Urothelium cell line (cell line): ENCODE data around the gene TTF2.
"Not testable (repeated sequence)": the region's sequence is repeated elsewhere in the genome, so short reads cannot be mapped to it uniquely, and the experiment has no call there.

ENCODE experiments used
- DNase-seq: peaks from one replicate; pipeline ENCODE4 v3.0.0; 2011; ENCODE audit warnings: low spot score, mixed read lengths
- FAIRE-seq: peaks from 2 replicates; lab custom pipeline; 2011; peaks lifted over from hg19 to GRCh38; lab: Jason Lieb, UNC

Gene TTF2

GRCh38 chr1:117118137-117118536 is 58.0 kb downstream of the TTF2 start:
- no peak for DNase-seq
- no peak for FAIRE-seq

- FAIRE-seq, DNase-seq: not testable (repeated sequence)
Measured at GRCh38 chr1:117119144-117119543, 59.0 kb downstream of the TTF2 start.

- no peak for DNase-seq
- no peak for FAIRE-seq
Measured at GRCh38 chr1:117120774-117121588, 60.9 kb downstream of the TTF2 start.

- FAIRE-seq (peak; percentile 53), DNase-seq (peak; percentile 96)
Measured at GRCh38 chr1:117121589-117122329, 61.6 kb downstream of the TTF2 start, which contains the start of gene TRIM45. TRIM45 (minus strand) TSS chr1:117121749; CDS start chr1:117121201, 548 bp downstream.

GRCh38 chr1:117122330-117123025 is 62.4 kb downstream of the TTF2 start:
- FAIRE-seq (no peak), DNase-seq (no peak)

GRCh38 chr1:117123274-117123673 is 63.1 kb downstream of the TTF2 start:
- no peak for DNase-seq
- FAIRE-seq: no peak

GRCh38 chr1:117124661-117125060 is 64.5 kb downstream of the TTF2 start:
- FAIRE-seq (no peak), DNase-seq (no peak)

- FAIRE-seq (no peak), DNase-seq (no peak)
Measured at GRCh38 chr1:117127795-117128194, 67.7 kb downstream of the TTF2 start.

GRCh38 chr1:117128323-117129079 is 68.4 kb downstream of the TTF2 start:
- DNase-seq (peak; percentile 54), FAIRE-seq (no peak)

- FAIRE-seq (no peak), DNase-seq (no peak)
Measured at GRCh38 chr1:117130526-117130925, 70.4 kb downstream of the TTF2 start.

- DNase-seq: no peak
- FAIRE-seq: no peak
Measured at GRCh38 chr1:117135329-117135728, 75.2 kb downstream of the TTF2 start.

GRCh38 chr1:117136749-117137148 is 76.6 kb downstream of the TTF2 start:
- DNase-seq: no peak
- FAIRE-seq: no peak

- FAIRE-seq: no peak
- no peak for DNase-seq
Measured at GRCh38 chr1:117137281-117137855, 77.2 kb downstream of the TTF2 start.

GRCh38 chr1:117138106-117138505 is 78.0 kb downstream of the TTF2 start:
- DNase-seq (no peak), FAIRE-seq (no peak)

- DNase-seq: no peak
- no peak for FAIRE-seq
Measured at GRCh38 chr1:117138561-117138960, 78.4 kb downstream of the TTF2 start.

- no peak for FAIRE-seq
Measured at GRCh38 chr1:117142200-117142599, 82.1 kb downstream of the TTF2 start.

GRCh38 chr1:117143172-117143571 is 83.0 kb downstream of the TTF2 start:
- DNase-seq: no peak
- no peak for FAIRE-seq

More at GRCh38 chr1:117142200-117142599, 82.1 kb downstream of the TTF2 start:
- DNase-seq: no peak

GRCh38 chr1:117143871-117144270 is 83.7 kb downstream of the TTF2 start:
- no peak for DNase-seq
- FAIRE-seq: no peak

GRCh38 chr1:117146072-117146471 is 85.9 kb downstream of the TTF2 start:
- no peak for FAIRE-seq
- DNase-seq: no peak
